Measurements from ENCODE around the gene SMAD6. TPM values are rescaled to one million over a fixed set of nuclear protein-coding genes. Genes with fewer than 3 reads are reported as not detected.

SMAD6 gene
- total RNA-seq, 1 experiment from 2014 or later: 19.9 TPM

- no peaks in the 10 kb centered on the region for H3K9me3 ChIP-seq (ENCODE audit: low read length)
- H3K79me2 ChIP-seq (ENCODE audit: low read length): no peaks in the 10 kb centered on the region
- no peak overlapping the region for H3K4me3 ChIP-seq (ENCODE audit: low read length)
- no peak for TF ChIP-seq EZH2 (IDR thresholded peaks at IDR 0.05; ENCODE audit: low read length, unreplicated experiment)
- no peak for TF ChIP-seq EZH2phosphoT487 (IDR thresholded peaks at IDR 0.05; ENCODE audit: borderline replicate concordance, low read length)
- no peak for TF ChIP-seq CTCF (conservative IDR thresholded peaks at IDR 0.05; ENCODE audit: low read depth, low read length)
- no peaks in the 10 kb centered on the region for H3K27me3 ChIP-seq (ENCODE audit: low read length)
- BruUV-seq (replicated peaks): no TSS peak
- H3K36me3 ChIP-seq (ENCODE audit: low read depth, low read length): no peaks in the 10 kb centered on the region
- intact Hi-C loops (cut with micrococcal nuclease): no loop called here
- ChIA-PET CTCF (no interaction called here), POLR2A (ENCODE audit: unreplicated experiment) (no interaction called here)
- H3K9me2 ChIP-seq (replicated peaks; ENCODE audit: low read length): no peaks in the 10 kb centered on the region
- H3K4me1 ChIP-seq (ENCODE audit: insufficient read depth, low read length): no peaks in the 10 kb centered on the region
- DNase-seq (no peak), ATAC-seq (no peak)
- H3K4me2 ChIP-seq (ENCODE audit: low read length): no peak overlapping the region
- no peak overlapping the region for H3K27ac ChIP-seq (ENCODE audit: low read length)
- H4K20me1 ChIP-seq (ENCODE audit: low read length): no peaks in the 10 kb centered on the region
- no peaks in the 10 kb centered on the region for H3F3A ChIP-seq (ENCODE audit: low read length, unreplicated experiment)
- H3K9ac ChIP-seq (ENCODE audit: low read length): no peak overlapping the region
- H2AFZ ChIP-seq (ENCODE audit: low read length): no peak overlapping the region
Observed at GRCh38 chr15:66677336-66677735, 24.7 kb upstream of the SMAD6 start.

DNA sequence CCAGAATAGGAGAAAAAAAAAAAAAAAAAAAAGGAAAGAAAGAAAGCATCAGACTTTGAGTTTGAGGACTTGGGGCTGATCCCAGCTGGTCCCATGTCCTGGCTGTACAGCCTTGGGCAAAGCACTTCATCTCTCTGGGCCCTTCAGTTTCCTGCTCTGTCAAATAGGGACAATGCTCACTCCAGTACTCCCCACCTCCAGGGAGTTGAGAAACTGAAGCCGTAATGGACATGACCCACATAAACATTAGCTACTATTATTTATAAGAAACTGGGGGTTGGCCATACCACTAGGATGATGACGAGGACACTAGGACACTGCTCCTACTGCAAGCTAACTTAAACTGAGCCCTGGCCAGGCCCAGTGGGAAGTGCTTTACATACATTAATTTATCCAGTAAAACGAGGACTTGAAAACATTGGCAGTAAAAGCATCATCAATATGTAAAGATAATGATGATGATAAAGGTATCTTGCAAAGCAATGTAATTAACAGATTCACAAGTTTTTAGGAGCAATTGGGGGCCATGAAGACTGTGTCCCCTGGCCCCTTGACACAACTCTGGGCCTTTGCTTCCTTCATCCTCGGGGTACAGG lies 22.9 kb upstream of the SMAD6 start:
- H3K9me3 ChIP-seq (ENCODE audit: low read length): no peaks in the 10 kb centered on the region
- no peaks in the 10 kb centered on the region for H3K9me2 ChIP-seq (replicated peaks; ENCODE audit: low read length)
- no peaks in the 10 kb centered on the region for H3K79me2 ChIP-seq (ENCODE audit: low read length)
- no peak overlapping the region for H3K4me3 ChIP-seq (ENCODE audit: low read length)
- H3F3A ChIP-seq (ENCODE audit: low read length, unreplicated experiment): no peaks in the 10 kb centered on the region
- ATAC-seq: no peak
- BruUV-seq (replicated peaks): no TSS peak
- no peak overlapping the region for H3K27ac ChIP-seq (ENCODE audit: low read length)
- no peaks in the 10 kb centered on the region for H3K36me3 ChIP-seq (ENCODE audit: low read depth, low read length)
- TF ChIP-seq EZH2 (IDR thresholded peaks at IDR 0.05; ENCODE audit: low read length, unreplicated experiment): no peak
- no peak for TF ChIP-seq CTCF (conservative IDR thresholded peaks at IDR 0.05; ENCODE audit: low read depth, low read length)
- TF ChIP-seq EZH2phosphoT487 (IDR thresholded peaks at IDR 0.05; ENCODE audit: borderline replicate concordance, low read length): no peak
- H3K4me2 ChIP-seq (ENCODE audit: low read length): no peak overlapping the region
- no peak overlapping the region for H3K9ac ChIP-seq (ENCODE audit: low read length)
- intact Hi-C loops (cut with micrococcal nuclease): no loop called here
- H3K4me1 ChIP-seq (ENCODE audit: insufficient read depth, low read length): no peaks in the 10 kb centered on the region
- H2AFZ ChIP-seq (ENCODE audit: low read length): no peak overlapping the region
- POLR2A ChIA-PET (ENCODE audit: unreplicated experiment): no interaction called here
- DNase-seq: no peak
- H4K20me1 ChIP-seq (ENCODE audit: low read length): no peaks in the 10 kb centered on the region
- no peaks in the 10 kb centered on the region for H3K27me3 ChIP-seq (ENCODE audit: low read length)
- CTCF ChIA-PET: no interaction called here

GRCh38 chr15:66679657-66680108 lies 22.4 kb upstream of the SMAD6 start:
- CTCF ChIA-PET: no interaction called here
- Histone ChIP-seq H3K36me3 (ENCODE audit: low read depth, low read length) (no peaks in the 10 kb centered on the region), H3K79me2 (ENCODE audit: low read length) (no peaks in the 10 kb centered on the region), H2AFZ (ENCODE audit: low read length) (no peak overlapping the region), H3K4me1 (ENCODE audit: insufficient read depth, low read length) (no peaks in the 10 kb centered on the region), H3K9ac (ENCODE audit: low read length) (no peak overlapping the region), H3K4me2 (ENCODE audit: low read length) (no peak overlapping the region), H3K27me3 (ENCODE audit: low read length) (no peaks in the 10 kb centered on the region), H3K9me3 (ENCODE audit: low read length) (no peaks in the 10 kb centered on the region), H3K4me3 (ENCODE audit: low read length) (no peak overlapping the region), H4K20me1 (ENCODE audit: low read length) (no peaks in the 10 kb centered on the region), H3K9me2 (replicated peaks; ENCODE audit: low read length) (no peaks in the 10 kb centered on the region), H3K27ac (ENCODE audit: low read length) (no peak overlapping the region), H3F3A (ENCODE audit: low read length, unreplicated experiment) (no peaks in the 10 kb centered on the region)
- no peak for DNase-seq
- intact Hi-C loops (cut with micrococcal nuclease): no loop called here
- no TSS peak for BruUV-seq (replicated peaks)
- no peak for TF ChIP-seq EZH2 (IDR thresholded peaks at IDR 0.05; ENCODE audit: low read length, unreplicated experiment)
- ATAC-seq: no peak
- POLR2A ChIA-PET (ENCODE audit: unreplicated experiment): no interaction called here
